ENCODE data around the gene MTERF4.

MTERF4 gene

DNA sequence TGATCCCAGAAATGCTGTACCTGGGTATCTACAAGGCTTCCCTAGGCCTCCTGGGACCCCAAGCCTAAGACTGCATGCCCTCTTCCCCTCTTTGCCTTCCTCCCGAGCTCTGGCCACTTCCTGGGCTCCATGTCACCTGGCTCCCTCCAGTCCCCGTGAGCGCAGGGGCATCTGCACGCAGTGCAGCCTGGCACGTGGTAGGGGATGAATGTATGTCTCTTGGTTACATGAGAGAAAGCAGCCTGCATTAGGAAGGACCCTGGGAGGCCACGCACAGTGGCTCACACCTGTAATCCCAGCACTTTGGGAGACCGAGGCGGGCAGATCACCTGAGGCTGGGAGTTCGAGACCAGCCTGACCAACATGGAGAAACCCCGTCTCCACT, 31.3 kb upstream of the MTERF4 start:
- no peak for DNase-seq (ENCODE audit: low spot score)

DNA sequence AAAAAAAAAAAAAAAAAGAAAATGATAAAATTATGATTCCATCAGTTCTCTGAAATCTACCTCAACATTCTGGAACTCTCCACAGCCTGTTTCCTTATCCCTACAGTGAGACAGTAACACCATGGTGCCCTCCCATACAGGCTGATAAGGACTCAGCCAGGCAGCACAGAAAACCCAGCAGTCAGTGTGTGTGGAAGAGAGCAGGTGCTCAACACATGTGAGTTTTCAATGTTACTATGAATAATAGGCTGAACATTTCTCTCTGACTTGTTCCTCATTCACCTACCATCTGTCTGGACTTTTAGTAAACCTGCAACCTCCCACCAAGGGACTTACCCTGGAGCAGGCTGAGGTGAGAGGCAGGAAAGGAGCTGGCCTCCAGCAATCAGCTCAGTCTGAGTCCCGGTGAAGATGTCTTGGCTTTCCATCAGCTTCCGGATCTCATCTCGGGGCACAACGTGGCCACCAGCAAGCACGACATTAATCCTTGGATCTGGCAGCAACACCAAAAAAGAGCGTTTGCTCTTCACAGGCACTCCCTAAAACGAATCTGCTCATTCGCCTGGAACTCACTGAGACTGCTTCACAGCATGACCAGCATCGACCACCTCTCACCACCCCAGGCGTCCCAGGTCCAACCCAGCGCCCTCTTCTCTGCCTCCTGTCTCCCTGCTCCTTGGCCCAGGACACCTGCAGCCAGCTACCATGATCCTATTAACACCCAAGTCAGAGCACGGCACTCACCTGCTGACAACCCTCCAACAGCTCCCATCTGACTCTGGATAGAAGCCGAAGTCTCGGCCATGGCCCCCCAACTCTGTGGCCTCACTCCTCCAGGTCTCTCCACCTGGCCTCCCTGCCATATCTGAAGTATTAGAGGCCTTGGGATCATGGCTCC, 30.7 kb upstream of the MTERF4 start:
- DNase-seq (ENCODE audit: low spot score), result peak; percentile 25

DNA sequence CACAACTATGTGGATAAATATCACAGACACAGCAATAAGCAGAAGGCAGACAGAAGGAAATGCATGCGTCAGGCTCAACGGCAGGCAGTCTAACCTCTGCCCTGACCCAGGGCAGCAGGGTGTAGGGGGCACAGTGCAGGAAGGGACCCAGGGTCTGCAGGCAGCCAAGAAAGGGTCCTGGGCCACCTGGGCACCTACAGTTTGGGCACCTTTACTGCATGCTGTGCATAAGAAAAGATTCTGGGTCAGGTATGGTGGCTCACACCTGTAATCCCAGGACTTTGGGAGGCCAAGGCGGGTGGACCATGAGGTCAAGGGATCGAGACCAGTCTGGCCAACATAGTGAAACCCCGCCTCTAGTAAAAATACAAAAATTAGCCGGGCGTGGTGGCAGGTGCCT, 29.4 kb upstream of the MTERF4 start:
- no peak for DNase-seq (ENCODE audit: low spot score)

DNA sequence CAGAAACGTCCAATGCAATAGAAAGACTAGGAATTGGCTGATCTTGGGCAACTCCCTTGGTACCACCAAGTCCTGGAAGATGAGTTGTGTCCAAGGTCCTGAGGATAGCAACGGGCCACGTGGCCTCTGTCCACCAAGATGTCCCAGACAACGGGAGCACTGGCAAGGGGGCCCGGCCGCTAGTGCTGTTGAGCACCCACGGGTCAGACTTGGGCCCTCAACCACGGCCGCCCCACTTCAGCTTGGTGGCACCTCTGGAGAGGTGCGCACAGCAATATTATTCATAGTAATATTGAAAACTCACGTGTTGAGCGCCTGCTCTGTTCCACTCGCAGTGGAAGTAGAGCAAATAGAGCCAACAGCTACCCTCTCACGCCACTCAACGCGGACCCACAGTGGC, 28.2 kb upstream of the MTERF4 start:
- no peak for DNase-seq (ENCODE audit: low spot score)

DNA sequence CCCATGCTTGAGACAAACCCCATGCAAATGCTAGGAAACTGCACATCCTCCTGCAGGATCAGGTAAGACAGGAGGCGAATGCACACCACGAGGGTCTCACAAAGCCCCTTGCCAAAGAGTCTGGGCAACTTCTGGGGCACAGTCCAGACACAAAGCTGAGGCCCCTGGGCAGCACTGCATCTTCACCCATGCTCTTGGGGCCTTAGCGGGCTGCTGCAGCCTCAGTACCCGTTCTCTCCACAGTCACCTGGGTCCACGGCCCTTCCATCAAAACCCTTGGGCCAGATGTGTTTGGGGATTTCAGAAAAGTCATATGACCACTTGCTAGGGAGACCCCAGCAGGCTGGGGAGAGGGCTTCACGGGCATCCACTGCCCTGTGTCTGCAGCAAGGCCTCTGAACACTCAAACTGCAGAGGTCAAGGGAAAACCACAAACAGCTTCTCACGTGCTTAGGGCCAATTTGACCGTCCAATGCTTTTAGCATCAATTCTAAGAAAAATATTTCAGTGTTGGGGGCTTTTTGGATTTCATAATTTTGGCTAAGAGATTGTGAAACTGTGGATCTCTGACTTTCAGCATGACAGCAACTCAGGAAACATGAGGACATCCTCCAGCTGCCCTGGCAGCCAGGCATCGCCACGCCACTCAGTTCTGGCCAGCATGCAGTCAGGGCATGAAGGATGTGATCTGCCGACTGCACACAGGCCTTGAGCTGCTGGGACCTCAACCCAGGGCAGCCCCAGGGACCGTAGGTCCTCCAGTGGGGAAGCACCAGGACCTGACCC, 27.2 kb upstream of the MTERF4 start:
- no peak for DNase-seq (ENCODE audit: low spot score)

DNA sequence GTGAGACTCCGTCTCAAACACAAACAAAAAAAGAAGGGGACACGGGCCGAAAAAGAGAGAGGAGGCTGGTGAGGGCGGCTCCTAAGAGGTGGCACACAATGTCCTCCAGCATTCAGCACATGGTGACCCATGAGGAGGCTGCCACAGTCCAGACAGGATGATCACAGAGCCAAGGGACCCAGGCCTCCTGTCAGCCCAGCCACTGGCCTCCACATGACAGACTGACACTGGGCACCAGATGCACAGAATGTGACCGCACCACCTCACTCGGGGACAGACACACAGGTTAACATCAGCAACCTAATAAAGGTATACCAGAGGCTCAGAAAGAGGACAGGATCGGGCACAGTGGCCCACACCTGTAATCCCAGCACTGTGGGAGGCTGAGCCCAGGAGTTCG, 26.2 kb upstream of the MTERF4 start:
- DNase-seq (ENCODE audit: low spot score), result no peak

DNA sequence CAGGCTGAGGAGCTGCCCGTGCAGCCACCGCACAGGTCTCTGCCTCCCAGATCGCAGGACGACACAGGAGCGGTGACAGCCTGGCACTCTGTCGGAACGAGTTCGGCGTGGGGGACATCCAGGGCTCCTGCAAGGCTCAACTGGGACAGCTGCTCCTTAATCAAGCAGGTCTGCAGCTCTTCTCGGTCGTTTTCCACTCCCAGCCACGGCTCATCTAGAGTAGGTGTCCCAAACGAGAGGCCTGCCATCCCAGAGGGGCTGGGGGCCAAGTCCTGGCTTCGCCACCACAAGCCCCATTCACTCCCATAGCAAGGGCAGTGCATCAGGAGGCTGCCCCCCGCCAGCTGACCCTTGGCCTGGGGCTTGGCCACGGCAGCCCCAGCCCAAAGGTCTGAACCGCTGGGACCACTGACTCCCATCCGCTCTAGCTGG, 24.7 kb upstream of the MTERF4 start:
- DNase-seq (ENCODE audit: low spot score), result no peak

DNA sequence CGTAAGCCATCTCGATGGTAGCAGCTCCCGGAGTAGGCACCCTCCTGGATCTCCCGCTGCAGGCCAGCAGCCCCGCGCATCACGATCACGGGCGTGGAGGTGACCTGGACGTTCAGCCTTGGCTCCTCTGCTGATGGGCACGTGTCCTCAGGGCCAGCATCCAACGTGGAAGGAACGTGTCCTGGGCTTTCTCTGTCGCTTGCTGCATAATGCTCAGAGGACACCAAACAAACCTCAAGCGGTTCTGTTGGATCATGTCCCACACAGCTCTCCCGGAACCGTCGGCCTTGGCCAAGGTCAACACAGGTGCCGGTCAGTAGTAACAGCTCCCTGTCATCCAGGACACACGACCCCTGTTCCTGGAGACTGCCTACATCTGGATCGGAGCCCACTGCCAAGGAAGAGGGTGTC, 24.1 kb upstream of the MTERF4 start:
- DNase-seq (ENCODE audit: low spot score), result no peak

DNA sequence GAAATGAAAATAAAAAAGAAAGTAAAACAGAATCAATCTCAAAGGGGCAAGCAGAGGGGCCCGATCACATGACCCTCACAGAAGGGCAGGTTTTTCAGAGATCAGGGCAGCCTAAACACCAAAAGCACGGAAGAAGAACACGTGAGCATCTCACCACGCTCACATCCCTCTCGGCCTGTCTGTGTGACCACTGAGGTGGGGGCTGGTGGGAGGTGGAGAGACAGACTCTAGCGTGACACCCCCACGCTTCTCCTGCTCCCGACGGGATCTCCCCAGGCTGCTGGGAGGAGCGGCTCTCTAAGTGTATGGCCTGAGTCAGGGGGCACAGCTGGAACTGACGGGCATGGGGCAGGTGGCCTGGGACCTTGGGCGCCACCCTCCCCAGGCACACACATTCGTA, 23.5 kb upstream of the MTERF4 start:
- no peak for DNase-seq (ENCODE audit: low spot score)

DNA sequence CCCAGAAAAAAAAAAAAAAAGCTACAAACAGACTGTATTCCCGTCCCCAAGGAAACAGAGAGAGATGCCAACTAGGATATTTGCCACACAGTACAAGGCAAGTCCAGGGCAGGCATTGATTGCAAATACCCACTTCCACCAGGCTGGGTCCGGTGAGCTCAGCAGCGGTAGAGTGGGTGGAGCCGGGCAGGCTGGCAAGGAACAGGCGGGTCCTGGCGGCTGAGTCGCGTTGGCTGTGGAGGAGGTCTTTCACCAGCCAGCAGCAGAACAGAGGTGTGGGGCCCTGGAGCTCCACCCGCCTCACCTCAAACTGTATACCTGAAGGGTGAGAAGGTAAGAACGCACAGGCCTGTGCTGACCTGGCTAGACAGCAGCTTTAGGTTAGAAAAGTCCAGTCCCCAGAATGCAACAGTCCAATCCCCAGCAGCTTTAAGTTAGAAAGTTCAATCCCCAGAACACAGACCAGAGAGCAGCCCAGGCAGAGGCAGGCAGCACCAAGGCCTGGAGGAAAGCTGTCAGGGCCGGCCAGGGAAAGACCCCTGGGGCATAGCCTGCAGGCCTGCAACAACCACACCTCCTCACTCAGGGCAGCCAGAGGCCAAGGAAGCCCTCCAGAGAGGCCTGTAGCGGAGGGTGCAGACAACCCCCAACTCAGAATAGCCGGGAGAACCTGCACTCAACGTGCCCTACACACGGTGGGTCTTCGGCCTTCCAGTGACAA, 21.9 kb upstream of the MTERF4 start:
- DNase-seq (ENCODE audit: low spot score), result no peak

DNA sequence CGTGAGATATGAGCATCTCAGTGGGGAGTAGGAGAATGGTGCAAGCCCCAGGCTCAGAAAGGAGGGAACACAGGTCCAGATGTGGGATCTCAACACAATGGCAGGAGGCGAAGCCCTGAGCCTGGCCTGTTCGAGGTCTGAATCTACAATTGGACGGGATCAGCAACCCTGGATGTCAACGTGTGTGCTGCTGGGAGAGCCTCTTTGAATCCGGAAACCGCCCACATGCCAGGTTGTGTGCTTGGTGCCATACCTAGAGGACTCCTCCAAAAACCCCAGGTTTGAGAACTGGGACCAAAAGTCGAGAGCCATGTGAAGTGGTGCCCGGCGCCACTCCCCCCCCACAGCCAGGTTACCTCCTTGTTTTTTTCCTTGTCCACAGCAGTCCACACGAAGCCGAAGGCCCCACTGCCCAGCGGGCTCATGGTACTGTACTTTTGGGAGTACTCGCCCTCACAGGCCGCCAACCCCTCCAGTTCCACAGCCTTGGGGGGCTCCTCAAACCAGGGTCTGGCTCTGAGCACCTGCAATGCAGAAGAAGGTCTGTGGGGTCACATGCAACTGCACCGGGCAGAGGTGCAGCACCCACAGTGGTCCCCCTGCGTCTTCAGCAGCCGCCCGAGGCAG, 20.4 kb upstream of the MTERF4 start:
- DNase-seq (ENCODE audit: low spot score), result no peak

DNA sequence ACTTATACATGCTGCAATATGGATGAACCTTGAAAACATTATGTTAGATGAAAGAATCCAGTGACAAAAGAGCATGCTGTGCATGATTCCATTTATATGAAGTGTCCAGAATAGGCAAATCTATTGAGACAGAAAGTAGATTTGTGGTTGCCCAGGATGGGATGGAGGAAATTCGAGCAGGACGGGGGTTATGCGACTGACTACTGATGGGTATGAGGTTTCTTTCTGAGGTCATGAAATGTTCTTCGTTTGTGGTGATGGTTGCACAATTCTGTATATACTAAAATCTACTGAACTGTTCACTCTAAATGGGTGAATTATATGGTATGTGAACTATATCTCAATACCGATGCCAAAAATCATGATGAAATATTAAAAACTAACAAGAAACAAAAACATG, 18.9 kb upstream of the MTERF4 start:
- DNase-seq (ENCODE audit: low spot score), result no peak

DNA sequence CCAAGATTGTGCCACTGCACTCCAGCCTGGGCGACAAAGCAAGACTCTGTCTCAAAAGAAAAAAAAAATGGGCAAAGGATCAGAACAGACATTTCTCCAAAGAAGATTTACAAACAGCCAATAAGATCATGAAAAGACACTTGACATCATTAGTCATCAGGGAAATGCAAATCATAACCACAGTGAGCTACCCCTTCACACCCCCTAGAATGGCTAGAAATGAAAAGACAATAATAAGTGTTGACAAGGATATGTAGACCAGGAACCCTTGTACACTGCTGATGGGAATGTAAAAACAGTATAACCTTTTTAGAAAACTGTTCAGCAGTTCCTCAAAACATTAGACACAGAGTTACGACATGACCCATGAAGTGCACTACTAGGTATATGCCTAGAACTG, 18.4 kb upstream of the MTERF4 start:
- no peak for DNase-seq (ENCODE audit: low spot score)

DNA sequence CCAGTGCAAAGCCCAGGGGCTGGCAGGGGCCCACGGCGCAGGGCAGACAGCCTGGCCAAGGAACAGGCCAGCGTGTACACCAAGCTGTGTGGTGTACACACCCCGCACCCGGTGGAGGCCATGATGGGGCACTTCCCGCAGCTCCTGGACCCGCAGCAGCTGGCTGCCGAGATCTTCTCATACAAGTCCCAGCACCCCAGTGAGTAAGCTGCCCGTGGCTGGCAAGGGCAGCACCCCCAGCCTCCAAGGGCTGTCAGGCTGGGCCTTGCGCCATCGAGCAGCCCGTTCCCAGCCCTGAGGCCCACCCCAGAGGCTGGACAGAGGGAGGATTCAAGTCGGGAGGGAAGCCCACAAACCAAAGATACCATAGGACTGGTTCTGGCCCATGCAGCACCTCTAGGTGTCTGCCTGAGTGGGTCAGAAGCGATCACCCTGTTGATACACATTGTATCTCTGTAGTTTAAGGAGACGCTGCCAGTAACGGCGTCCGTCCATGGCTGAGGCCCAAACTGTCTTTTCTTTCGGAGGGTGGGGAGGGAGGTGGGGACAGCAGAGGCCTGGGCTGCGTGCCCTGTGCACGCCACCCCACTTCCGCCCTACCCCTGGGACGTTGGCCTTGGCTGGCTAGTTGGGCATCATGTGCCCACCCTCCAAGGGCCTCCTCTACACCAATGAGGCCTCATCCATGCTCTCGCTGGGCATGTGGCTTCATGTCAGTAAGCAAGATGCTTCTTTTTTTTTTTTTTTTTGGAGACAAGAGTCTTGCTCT, 16.8 kb upstream of the MTERF4 start:
- DNase-seq (ENCODE audit: low spot score), result no peak

DNA sequence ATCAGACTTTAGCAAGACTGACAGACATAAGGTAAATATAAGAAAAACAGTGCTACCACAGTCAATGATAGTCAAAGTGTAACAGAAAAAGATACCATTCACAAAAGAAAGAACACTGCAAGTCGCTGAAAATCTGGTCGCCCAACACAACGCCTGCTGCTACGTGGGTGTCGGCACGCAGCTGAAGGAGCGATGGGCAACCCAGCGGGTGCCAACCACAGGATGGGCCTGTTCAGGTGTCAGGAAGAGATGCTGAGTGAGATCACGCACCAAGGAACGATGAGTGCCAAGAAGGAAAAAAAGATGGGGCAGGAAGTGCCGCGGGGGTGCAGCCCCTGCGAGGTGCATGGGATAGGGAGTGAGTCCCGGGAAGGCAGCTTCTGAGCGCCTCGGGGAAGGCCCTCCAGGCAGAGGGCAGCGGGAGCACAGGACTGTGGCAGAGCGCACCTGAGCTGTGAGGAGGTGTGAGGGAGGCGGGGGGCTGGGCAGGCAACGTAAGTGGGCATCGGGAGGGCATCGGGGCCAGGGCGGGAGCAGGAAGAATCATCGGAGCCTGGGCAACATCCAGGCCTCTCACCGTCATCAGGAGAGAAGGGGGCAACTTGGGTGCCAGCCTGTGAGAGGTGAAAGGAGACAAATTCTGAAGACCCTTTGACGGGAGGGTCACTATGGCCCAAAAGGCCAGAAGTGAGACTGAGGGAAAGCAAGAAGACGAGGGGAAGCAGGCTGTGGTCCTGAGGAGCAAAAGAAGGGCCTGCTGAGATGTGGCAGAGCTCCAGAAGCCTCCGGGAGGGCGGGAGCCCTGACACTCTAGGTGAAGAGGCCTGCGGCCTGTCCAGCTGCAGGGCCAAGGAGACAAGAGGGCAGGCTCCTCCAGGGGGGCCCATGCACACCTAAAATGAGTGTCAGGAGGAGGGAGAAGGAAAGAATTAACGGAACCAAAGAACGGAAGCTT, 14.8 kb upstream of the MTERF4 start:
- DNase-seq (ENCODE audit: low spot score), result no peak

DNA sequence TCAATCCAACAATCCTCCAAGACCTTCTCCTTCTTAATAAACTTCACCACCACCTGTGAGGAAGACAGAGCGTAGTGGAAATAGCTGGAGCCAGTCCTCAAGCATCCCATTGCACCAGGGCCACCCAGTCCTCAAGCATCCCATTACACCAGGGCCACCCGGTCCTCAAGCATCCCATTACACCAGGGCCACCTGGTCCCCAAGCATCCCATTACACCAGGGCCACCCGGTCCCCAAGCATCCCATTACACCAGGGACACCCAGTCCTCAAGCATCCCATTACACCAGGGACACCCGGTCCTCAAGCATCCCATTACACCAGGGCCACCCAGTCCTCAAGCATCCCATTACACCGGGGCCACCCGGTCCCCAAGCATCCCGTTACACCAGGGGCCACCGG, 13.3 kb upstream of the MTERF4 start:
- DNase-seq (ENCODE audit: low spot score), result no peak

DNA sequence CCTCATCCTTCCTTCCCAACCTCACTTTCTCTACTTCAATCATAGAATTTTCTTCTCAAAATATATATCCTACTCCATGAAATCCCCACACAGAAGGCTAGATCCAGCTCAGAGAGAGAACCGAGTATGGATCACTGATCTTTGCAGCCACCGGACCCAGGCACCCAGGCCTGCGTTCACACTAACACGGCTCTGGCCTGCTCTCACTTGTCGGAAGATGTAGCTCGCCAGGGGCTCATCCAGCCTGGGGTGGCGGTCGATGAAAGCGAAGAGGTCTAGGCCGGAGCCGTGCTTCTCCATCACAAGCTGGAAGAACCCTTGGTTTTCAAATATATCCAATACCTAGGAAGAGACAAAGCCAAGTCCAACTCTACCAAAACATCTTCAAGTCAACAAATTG, 12.7 kb upstream of the MTERF4 start:
- no peak for DNase-seq (ENCODE audit: low spot score)

DNA sequence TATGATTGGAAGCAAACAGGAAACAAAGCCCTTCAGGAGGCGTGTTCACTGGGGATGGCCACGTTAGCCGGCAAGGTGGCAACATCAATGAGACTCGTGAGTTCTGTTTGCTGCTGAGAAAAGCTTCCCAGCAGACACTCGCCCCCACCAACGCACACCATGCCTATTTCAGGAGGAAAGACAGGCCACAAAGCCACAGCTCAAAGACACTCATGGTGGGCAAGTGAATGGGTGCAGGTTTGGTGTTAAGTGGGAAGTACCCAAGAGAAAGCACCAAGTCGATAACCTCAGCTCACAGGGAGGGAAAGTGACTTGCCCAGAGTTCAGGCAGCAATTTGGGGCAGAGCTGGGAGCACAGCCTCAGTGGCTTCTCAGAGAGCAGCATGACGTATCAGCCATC, 10.5 kb upstream of the MTERF4 start:
- no peak for DNase-seq (ENCODE audit: low spot score)

DNA sequence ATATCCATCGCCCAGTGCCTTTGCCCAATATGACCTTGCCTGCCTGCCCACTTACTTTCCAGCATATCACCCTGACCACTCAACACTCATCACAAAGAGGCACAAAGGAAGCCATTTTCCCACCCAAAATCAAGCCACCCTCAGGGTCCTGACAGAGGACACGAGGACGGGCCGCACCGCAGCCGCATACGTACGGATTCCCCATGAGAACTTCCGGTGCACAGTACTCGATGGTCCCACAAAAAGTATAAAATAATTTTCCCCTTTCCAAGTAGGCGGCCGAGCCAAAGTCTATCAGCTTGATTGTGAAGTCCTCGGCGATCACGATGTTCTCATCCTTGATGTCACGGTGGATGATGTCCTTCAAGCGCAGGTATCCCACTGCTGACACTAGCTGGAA, 10.0 kb upstream of the MTERF4 start:
- no peak for DNase-seq (ENCODE audit: low spot score)

DNA sequence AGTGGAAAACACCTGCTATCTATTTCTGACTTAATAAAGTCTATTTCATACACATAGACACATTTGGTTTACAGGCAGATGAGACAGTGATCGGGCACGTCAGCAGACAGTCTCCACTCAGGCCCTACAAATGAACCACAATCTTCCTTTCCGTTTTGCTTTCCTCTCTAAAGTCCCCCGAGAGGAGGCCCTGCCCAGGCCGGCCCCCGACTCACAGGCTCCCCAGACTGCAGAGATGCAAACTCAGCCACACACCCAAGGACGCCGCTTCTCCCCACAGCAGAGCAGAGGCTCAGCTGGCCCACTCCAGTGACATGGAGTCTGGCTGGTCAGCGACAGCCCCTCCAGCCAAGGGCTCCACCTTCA, 9.3 kb upstream of the MTERF4 start:
- no peak for DNase-seq (ENCODE audit: low spot score)
